C4-2B (cell line): ENCODE measurements around the gene FANCG.

Source experiments
- ZFX ChIP-seq: fragments of 450-650 bp; IDR thresholded peaks from 2 replicates; pipeline ENCODE4 v1.6.1; 2017
- TF ChIP-seq, protein P1 (sequence below): fragments of 450-650 bp; conservative IDR thresholded peaks from 2 replicates; pipeline ENCODE4 v1.5.1; 2017; ENCODE audit warnings: mild to moderate bottlenecking

GRCh38 chr9:35110327-35110761 lies 30.6 kb upstream of the FANCG start:
- TF ChIP-seq, protein P1, sequence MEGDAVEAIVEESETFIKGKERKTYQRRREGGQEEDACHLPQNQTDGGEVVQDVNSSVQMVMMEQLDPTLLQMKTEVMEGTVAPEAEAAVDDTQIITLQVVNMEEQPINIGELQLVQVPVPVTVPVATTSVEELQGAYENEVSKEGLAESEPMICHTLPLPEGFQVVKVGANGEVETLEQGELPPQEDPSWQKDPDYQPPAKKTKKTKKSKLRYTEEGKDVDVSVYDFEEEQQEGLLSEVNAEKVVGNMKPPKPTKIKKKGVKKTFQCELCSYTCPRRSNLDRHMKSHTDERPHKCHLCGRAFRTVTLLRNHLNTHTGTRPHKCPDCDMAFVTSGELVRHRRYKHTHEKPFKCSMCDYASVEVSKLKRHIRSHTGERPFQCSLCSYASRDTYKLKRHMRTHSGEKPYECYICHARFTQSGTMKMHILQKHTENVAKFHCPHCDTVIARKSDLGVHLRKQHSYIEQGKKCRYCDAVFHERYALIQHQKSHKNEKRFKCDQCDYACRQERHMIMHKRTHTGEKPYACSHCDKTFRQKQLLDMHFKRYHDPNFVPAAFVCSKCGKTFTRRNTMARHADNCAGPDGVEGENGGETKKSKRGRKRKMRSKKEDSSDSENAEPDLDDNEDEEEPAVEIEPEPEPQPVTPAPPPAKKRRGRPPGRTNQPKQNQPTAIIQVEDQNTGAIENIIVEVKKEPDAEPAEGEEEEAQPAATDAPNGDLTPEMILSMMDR, result no peak
- TF ChIP-seq ZFX, result no peak
